GM21390 (cell line): ENCODE results near the gene LHX6.

ENCODE experiments used
- ATAC-seq: cut with Tn5 transposase; IDR thresholded peaks from one replicate; pipeline ENCODE4 v1.9.1; 2021; ENCODE audit not compliant: unreplicated experiment

The LHX6 gene

GRCh38 chr9:122216798-122217418 is 11.8 kb downstream of the LHX6 start:
- no peak for ATAC-seq

DNA sequence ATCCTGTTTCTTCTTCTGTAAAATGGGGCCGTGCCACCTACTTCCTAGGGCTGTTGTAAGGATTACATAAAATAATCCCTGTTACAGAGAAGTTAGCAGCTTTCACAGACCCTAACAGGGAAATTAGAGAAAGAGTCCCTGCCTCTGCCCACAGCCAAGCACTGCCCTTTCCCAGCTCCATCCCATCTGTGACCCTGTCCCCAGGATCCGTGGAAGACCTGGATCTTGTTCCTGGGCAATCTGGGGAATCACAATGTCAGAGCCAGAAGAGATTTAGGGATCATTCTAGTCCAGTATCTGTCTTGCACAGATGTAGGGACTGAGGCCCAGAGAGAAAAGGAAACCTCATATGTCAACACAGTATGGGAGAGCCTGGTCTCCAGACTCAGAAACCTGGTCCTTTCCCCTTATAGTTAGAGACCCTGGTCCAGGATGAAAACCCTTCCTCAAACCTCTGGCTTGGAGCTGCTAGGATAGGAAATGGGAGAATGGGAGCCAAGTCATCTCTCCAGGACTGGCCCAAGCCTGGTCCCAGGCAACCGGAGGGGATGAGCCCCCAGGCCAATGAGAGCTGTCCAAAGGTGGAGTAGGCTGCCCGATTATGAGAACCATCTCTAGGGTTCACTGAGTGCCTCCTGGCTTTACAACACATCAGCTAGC is 12.5 kb downstream of the LHX6 start:
- no peak for ATAC-seq

DNA sequence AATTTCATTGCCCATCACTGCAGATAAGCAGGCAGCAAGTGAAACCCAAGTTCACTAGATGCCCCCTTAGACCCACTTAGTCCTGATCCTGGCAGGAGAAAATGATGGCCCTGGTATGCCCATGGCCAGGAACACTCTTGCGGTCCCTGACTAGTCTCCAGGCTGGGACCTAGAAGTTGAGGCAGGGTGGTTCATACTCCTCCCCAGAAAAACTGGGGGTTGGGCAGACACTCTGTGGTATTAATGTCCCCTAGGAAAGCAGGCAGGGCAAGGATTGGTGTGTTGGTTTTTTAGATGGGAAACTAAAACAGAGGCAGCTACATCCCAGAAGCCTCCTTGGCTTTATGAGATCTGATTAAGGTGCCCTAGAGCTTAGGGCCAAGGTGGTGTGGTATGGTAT is 13.1 kb downstream of the LHX6 start:
- no peak for ATAC-seq

GRCh38 chr9:122214507-122214906 is 14.2 kb downstream of the LHX6 start:
- no peak for ATAC-seq

DNA sequence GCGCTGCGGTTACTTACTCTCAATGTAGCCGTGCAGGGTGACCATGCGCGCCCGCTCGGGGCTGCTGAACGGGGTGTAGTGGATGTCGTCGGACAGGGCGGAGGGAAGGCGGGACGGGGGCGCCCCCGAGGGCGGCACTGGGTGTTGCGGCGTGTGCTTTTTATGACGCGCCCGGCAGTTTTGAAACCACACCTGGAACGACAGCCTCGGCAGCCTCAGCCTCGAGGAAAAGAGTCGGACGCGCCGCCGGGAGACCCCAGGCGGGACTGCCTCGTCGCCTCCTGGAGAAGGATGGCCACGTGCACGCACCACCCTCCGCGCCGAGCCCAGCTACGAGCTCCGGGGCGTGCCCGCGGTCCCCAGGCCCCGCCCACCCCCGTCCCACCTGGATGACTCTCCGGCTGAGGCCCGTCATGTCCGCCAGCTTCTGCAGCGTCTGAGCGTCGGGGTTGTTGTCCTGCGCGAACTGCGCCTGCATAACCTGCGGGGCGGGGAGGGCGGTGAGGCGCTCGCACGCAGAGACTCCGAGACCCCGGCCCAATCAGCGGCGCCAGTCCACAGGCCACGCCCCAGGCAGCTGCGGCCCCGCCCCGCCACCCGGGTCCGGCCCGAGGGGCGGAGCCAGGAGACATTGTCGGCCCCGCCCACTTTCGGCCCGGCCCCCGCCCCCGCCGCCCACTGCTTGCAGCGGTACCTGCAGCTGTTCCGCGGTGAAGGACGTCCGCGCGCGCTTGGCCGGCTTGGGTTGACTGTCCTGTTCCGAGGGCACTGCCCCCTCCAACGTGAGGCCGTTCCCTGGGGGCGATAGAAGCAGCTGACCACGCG is 15.0 kb downstream of the LHX6 start:
- ATAC-seq: peak; percentile 58

DNA sequence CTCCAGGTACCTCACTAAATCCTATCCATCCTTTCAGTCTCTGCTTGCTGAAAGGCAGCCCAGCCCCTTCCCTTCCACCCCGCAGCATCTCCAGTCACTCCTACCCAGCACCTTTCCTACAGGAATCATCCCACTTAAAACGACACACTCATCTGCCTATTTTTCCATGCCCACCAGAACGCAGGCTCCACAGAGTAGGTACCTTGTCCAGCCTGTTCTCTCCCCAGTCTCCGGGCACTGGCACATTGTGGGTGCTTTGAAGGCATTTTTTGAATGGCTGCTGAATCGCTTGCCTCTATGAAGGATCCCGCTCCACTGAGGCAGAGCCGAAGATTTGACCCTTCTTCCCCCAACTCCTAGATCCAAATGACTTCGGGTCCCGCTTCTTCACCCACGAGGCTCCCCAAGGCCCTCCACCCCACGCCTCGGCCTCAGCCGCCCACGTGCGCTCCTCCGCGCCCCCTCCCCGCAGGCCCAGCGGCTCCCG is 15.6 kb downstream of the LHX6 start:
- no peak for ATAC-seq

DNA sequence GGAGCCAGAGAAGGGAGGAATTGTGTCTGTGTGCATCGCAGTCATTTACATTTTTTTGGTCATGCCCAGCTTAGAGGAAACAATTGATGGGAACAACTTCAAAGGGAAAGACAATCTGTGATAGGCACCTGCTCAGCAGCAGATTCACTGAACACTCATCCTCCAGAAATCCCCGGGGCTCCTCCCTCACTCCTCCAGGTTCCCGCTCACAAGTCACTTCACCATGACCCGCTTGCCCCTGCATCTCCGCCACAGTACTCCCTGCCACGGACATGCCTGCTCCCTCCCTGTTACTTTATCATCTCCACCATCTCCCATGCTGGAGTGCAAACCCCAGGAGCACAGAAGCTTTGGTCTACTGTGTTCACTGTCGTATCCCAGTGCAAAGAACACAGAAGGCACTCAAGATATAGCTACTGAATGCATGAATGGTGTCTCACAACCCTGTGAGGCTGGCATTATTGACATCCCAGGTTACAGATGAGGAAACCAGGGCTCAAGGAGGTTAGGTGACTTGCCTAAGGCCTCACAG is 16.2 kb downstream of the LHX6 start:
- no peak for ATAC-seq

GRCh38 chr9:122209451-122209850 is 19.3 kb downstream of the LHX6 start:
- no peak for ATAC-seq

GRCh38 chr9:122207096-122207495 is 21.7 kb downstream of the LHX6 start:
- ATAC-seq: no peak

DNA sequence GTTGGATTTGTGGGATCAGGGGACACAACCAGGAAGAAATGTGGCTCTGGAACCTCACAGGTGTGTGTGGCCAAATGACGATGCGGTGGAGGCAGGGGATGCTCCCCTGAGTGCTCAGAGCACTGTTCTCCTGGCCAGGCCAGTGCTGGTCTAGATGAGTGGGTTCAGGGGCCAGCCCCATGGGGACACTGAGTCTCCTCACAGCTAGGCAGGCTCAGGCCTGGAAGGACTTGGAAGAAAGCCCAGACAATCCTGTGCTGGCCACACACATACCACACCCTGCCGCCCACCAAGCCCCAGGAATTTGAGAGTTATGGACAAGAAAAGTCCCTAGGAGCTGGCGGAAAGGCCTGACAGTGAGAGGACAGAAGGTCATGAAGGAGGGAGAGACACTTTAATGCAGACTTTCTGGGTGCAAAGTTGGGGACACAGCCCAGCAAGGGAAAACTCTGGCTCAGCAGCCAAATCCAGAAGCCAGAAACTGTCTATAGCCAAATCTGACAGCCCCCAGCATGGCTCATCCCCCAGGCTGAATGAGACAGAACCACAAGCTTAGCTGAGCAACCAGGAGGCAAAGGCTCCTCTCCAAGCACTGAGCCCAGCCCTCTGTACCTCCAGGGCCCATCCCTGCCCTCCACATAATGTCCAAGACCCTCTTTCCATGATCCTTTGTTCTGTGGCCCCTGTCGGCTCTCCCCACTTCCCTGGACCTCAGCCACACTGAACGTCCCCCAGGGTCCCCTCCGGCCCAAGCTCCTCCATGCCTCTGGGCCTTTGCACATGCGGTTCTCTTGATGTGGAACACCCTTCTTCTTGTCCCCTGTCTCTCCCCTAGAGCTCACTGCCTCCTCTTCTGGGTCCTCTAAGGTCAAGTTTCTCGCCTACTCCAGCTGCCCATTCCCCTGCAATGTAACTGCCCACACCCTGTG is 22.4 kb downstream of the LHX6 start:
- no peak for ATAC-seq

DNA sequence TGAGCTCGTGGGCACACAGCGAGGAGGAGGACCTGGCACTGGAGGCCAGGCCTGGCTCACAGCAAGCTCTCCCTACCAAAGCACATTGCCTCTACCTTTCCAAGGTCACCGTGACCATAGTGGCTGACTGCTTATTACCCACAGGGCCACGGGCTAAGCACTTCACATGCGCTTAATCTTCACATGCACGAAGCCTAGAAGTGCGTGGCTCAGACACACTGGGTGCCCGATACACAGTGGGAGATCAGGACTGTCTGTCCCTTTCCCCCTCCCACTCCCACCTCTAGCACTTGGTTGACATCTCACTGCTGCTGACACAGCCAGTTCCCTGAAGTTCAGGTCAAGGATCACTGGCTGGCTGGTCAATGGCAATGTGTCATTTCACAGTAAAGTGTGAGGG is 23.6 kb downstream of the LHX6 start:
- no peak for ATAC-seq

DNA sequence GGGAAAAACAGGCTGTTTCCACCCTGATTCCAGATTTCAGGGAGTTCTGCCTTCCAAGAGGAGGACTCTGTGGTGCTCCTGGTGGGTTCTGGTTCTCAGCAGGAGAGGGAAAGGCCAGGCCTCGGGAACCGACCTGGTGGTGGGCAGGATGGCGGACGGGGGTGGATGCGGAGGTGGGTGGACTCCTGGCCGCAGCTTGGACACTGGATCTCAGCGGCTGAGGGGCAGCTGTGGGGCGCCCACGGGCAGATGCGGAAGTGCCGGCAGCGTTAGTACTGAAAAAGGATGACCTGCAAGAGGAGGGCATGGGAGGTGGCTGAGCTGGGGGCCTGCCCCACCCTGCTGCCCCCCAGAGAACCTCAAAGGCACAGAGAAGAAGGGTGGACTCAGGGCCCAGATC is 24.3 kb downstream of the LHX6 start:
- ATAC-seq: no peak

- ATAC-seq: no peak
Measured at GRCh38 chr9:122204055-122204454, 24.7 kb downstream of the LHX6 start.

GRCh38 chr9:122202111-122202510 is 26.6 kb downstream of the LHX6 start:
- ATAC-seq: no peak

GRCh38 chr9:122201641-122202040 is 27.1 kb downstream of the LHX6 start:
- ATAC-seq: no peak

DNA sequence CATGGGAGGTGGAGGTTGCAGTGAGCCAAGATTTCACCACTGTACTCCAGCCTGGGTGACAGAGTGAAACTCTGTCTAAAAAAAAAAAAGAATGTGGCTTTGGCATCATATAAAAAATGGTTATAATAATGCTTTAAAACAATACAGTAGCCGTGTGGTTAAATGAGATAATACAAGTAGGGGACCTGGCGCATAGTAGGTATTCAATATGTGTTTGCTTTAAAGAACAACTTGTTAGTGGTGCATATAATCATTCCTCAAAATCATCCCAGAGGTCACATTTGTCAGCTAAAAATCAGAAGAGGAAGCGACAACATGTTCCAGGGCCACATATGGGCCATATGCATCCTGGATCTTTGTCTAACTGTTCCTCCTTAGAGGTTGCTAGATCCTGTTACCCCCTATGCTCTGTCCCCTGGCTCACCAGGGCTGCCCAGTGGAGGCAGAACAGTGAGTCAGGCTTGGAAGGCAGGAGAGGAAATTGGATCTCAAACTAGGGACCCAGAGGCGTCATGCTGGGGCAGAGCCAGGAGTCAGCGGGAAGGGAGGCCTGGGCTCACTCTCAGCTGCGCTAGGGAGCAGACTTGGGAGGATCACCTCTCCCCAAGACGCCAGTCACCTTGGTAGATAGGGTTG is 27.7 kb downstream of the LHX6 start:
- no peak for ATAC-seq

- ATAC-seq: no peak
Measured at GRCh38 chr9:122197882-122198281, 30.9 kb downstream of the LHX6 start.

DNA sequence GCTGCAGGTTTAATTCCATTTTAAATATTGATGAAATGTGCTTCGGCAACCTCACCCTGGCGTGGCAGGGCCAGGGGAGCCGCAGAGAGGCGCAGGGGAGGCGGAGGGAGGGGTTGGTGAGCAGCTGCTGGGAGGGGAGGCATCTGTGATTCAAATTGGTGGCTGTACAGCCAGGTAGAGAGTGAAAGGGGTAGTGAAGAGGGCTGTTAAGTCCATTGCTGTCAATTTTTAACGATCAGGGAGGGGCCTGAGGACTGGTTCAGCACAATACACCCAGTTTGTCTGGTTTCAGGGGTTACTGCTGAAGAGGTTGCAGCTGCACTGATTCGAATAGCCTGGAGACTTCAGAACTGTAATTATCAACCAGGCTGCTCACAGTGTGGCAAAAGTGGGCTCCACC is 31.3 kb downstream of the LHX6 start:
- ATAC-seq: no peak

- ATAC-seq: no peak
Measured at GRCh38 chr9:122195875-122196274, 32.9 kb downstream of the LHX6 start.

DNA sequence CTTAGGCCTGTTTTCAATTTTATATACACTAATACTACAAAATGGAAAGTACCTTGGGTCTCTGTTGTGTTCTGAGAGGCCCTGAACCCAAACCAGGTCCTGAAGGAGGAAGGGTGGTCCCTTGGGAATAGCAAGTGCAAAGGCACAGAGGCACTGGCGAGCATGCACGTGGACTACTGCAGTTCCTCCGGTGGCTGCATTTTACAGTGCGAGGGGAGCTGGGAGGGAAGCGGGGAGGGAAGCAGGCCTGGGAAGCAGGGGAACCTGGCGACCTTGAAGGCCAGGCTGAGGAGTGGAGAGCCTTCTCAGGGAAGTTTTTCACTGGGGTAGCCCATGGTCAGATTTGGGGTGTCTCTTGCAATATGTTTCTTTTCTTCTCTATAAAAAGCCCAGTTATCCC is 35.1 kb downstream of the LHX6 start:
- ATAC-seq: no peak
